ENCODE measurements around the gene CNPY1. TPM values are rescaled to one million over a fixed set of nuclear protein-coding genes. Genes with fewer than 3 reads are reported as not detected.

CNPY1 gene
- total RNA-seq, 1 experiment from 2014 or later, result not detected

DNA sequence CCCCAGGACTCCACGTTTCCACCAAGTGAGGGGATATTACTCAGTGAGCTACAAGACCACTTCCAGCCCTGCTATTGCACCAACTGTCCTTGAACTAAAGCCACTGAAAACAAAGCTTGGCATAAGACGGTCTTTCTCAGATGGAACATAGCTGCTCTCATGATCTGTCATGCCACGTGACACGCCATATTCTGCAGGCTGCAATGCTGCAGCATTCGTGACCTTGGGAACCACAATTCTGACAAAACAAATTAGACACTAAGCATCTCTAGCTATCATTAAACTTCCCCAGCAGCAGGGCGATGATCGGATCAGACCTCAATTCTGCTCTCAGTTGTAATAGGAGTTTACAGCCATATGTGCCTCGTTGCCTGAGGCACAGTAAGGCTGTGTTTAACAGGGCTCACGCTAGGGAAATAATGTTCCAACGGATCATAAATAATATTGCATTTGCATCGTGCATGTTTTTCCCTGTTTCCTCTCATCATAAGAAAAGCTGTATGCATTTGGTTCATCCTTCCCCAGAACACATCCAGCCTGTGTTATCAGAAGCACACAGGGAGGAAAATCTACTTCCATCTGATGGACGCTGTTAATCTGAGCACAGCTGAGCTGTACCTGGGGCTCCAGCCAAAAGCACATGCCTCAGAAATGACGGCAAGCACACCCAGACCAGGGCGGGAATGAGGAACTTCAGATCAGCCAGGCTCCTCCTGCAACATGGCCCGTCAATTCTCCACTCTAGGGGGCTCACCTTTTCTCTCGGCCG is 38.6 kb upstream of the CNPY1 start:
- peaks cover 2 to 5% of the 10 kb centered on the region in 2 experiments; a peak in 2 of 4 replicates for H3K4me1 Mint-ChIP-seq
- Histone ChIP-seq H2AFZ (ENCODE audit: low read length) (no peak overlapping the region), H3K18ac (ENCODE audit: insufficient read length, low read depth, low read length) (no peak overlapping the region), H4K91ac (ENCODE audit: insufficient read length, low read depth, low read length) (no peak overlapping the region), H3K14ac (ENCODE audit: insufficient read depth, low read length) (no peak overlapping the region), H2BK12ac (ENCODE audit: insufficient read length, low read depth, low read length) (no peak overlapping the region), H3K23ac (ENCODE audit: insufficient read length, low read depth, low read length) (no peak overlapping the region), H3K79me1 (ENCODE audit: insufficient read depth, low read depth, low read length, poor library complexity, severe bottlenecking) (no peaks in the 10 kb centered on the region), H2AK5ac (ENCODE audit: insufficient read length, low read length) (no peak overlapping the region), H2BK20ac (ENCODE audit: low read depth, low read length, poor library complexity, severe bottlenecking) (no peak overlapping the region), H3K79me2 (ENCODE audit: insufficient read depth, low read length) (no peaks in the 10 kb centered on the region), H2BK120ac (ENCODE audit: low read depth, low read length, poor library complexity, severe bottlenecking) (no peak overlapping the region), H3T11ph (ENCODE audit: low read length) (no peak overlapping the region), H3K4me2 (ENCODE audit: insufficient read depth, insufficient read length, low read length) (no peak overlapping the region), H3K4ac (ENCODE audit: low read depth, low read length) (no peak overlapping the region), H4K8ac (replicated peaks; ENCODE audit: insufficient read length, low read depth, low read length) (no peak overlapping the region), H3K27ac (ENCODE audit: insufficient read length, low read depth, low read length) (no peak overlapping the region), H3K23me2 (ENCODE audit: insufficient read length, low read depth, low read length, poor library complexity, severe bottlenecking) (no peaks in the 10 kb centered on the region), H3K27me3 (ENCODE audit: insufficient read depth, low read length) (no peaks in the 10 kb centered on the region), H3K4me1 (ENCODE audit: insufficient read depth, low read length) (no peaks in the 10 kb centered on the region), H4K5ac (ENCODE audit: insufficient read length, low read depth, low read length) (no peak overlapping the region), H3K56ac (ENCODE audit: insufficient read length, low read depth, low read length) (no peak overlapping the region), H3K9ac (ENCODE audit: extremely low read depth, insufficient read length, low read length) (no peak overlapping the region), H3K9me3 (ENCODE audit: control insufficient read depth, low read depth, low read length) (no peaks in the 10 kb centered on the region), H2BK15ac (ENCODE audit: low read depth, low read length) (no peak overlapping the region), H4K20me1 (ENCODE audit: control insufficient read depth, insufficient read depth, insufficient read length) (no peaks in the 10 kb centered on the region), H2BK5ac (ENCODE audit: insufficient read length, low read length) (no peak overlapping the region)
- WGBS (ENCODE audit: extremely low coverage, insufficient read length, low lambda C conversion rate), result no CpG with 5 or more reads among the region's 17 CpGs
- DNase-seq, result no peak
- H3K4me3 Mint-ChIP-seq, result no peak overlapping the region
- no peaks in the 10 kb centered on the region for H3K36me3 Mint-ChIP-seq (ENCODE audit: insufficient read depth in 1 of 3, low read depth in 3 of 3)
- H3K27me3 Mint-ChIP-seq (ENCODE audit: low read depth), result peaks cover 20% of the 10 kb centered on the region
- H3K9me3 Mint-ChIP-seq, result no peaks in the 10 kb centered on the region
- no peak for TF ChIP-seq CTCF (conservative IDR thresholded peaks at IDR 0.05)
- no peak overlapping the region for H3K27ac Mint-ChIP-seq

All from H9 (cell line).